Activated CD4-positive, alpha-beta T cell treated with anti-CD3 and anti-CD28 coated beads for 48 hours (primary cell): ENCODE data around the gene ASTN2.
A peak's percentile ranks its signal among the peaks of the same experiment; 100 is the strongest.

Experiments used
- DNase-seq: peaks from one replicate; pipeline ENCODE4 v3.0.0-alpha.2; 2020

Gene ASTN2

GRCh38 chr9:117000834-117001233 lies 414.0 kb downstream of the ASTN2 start:
- no peak for DNase-seq

GRCh38 chr9:117000196-117000723 lies 414.6 kb downstream of the ASTN2 start:
- no peak for DNase-seq

- DNase-seq = no peak
These were observed 416.6 kb downstream of the ASTN2 start for GRCh38 chr9:116998305-116998704.

GRCh38 chr9:116992865-116993264 lies 422.0 kb downstream of the ASTN2 start:
- DNase-seq = no peak

GRCh38 chr9:116991051-116991450 lies 423.8 kb downstream of the ASTN2 start:
- no peak for DNase-seq

- no peak for DNase-seq
These were observed 424.3 kb downstream of the ASTN2 start for GRCh38 chr9:116990592-116990991.

GRCh38 chr9:116987721-116988485 lies 427.0 kb downstream of the ASTN2 start:
- DNase-seq = no peak

- DNase-seq = no peak
These were observed 428.8 kb downstream of the ASTN2 start for GRCh38 chr9:116986015-116986414.

GRCh38 chr9:116985596-116985995 lies 429.3 kb downstream of the ASTN2 start:
- no peak for DNase-seq

- DNase-seq = no peak
These were observed 430.7 kb downstream of the ASTN2 start for GRCh38 chr9:116984111-116984510.

GRCh38 chr9:116980582-116981120 lies 434.2 kb downstream of the ASTN2 start:
- no peak for DNase-seq

- no peak for DNase-seq
These were observed 435.4 kb downstream of the ASTN2 start for GRCh38 chr9:116979456-116979855.

GRCh38 chr9:116978155-116978554 lies 436.7 kb downstream of the ASTN2 start:
- DNase-seq = no peak

- DNase-seq = no peak
These were observed 439.7 kb downstream of the ASTN2 start for GRCh38 chr9:116975126-116975525.

- DNase-seq = no peak
These were observed 448.7 kb downstream of the ASTN2 start for GRCh38 chr9:116966199-116966598.

GRCh38 chr9:116964258-116964657 lies 450.6 kb downstream of the ASTN2 start:
- DNase-seq = no peak

- DNase-seq = peak; percentile 6
These were observed 455.0 kb downstream of the ASTN2 start for GRCh38 chr9:116959809-116960208.

GRCh38 chr9:116958881-116959280 lies 456.0 kb downstream of the ASTN2 start:
- no peak for DNase-seq

- DNase-seq = no peak
These were observed 460.1 kb downstream of the ASTN2 start for GRCh38 chr9:116954731-116955130.

GRCh38 chr9:116953271-116953670 lies 461.6 kb downstream of the ASTN2 start:
- no peak for DNase-seq

GRCh38 chr9:116952436-116952810 lies 462.4 kb downstream of the ASTN2 start:
- DNase-seq = no peak

GRCh38 chr9:116951588-116952435 lies 463.0 kb downstream of the ASTN2 start:
- DNase-seq = no peak

GRCh38 chr9:116945817-116946216 lies 469.0 kb downstream of the ASTN2 start:
- DNase-seq = no peak
